Endothelial cell (in vitro differentiated cells): ENCODE measurements around the gene CSTF1. TPM values are rescaled to one million over a fixed set of nuclear protein-coding genes. Genes with fewer than 3 reads are reported as not detected.

Source experiments
- DNase-seq: peaks from one replicate; pipeline ENCODE4 v3.0.0; 2021; ENCODE audit warnings: low spot score
- H3K27ac Mint-ChIP-seq: one replicate; pipeline ENCODE4 v1.8.0; 2021; ENCODE audit warnings: mixed read lengths, inconsistent platforms; ENCODE audit not compliant: unreplicated experiment
- H3K27me3 Mint-ChIP-seq: one replicate; pipeline ENCODE4 v1.8.0; 2021; ENCODE audit warnings: mild to moderate bottlenecking, moderate library complexity, mixed read lengths, inconsistent platforms; ENCODE audit not compliant: unreplicated experiment
- H3K36me3 Mint-ChIP-seq: one replicate; pipeline ENCODE4 v1.8.0; 2021; ENCODE audit warnings: mild to moderate bottlenecking, low read depth, mixed read lengths, inconsistent platforms; ENCODE audit not compliant: unreplicated experiment
- H3K4me1 Mint-ChIP-seq: one replicate; pipeline ENCODE4 v1.8.0; 2021; ENCODE audit warnings: mild to moderate bottlenecking, mixed read lengths, inconsistent platforms; ENCODE audit not compliant: unreplicated experiment
- H3K4me3 Mint-ChIP-seq: one replicate; pipeline ENCODE4 v1.8.0; 2021; ENCODE audit warnings: mild to moderate bottlenecking, mixed read lengths, inconsistent platforms; ENCODE audit not compliant: unreplicated experiment
- H3K9me3 Mint-ChIP-seq: one replicate; pipeline ENCODE4 v1.8.0; 2021; ENCODE audit warnings: mixed read lengths, inconsistent platforms; ENCODE audit not compliant: unreplicated experiment
- total RNA-seq: library from RNA; stranded (reverse); fragmentation: NEBNext Ultra II Directional; extraction: Animal tissue kit (Norgen Biotek cat#: 25700); gene quantifications from one replicate; pipeline ENCODE4 v1.2.1, GENCODE V29; 2021; ENCODE audit not compliant: unreplicated experiment
- TF ChIP-seq, protein P1 (sequence below): fragments of 200-600 bp; sonication (generic); IDR thresholded peaks from one replicate; pipeline ENCODE4 v1.5.0; 2021; ENCODE audit warnings: antibody characterized with exemption; ENCODE audit not compliant: unreplicated experiment

Gene CSTF1
- total RNA-seq, 1 donor from 2014 or later, result 42.0 TPM

DNA sequence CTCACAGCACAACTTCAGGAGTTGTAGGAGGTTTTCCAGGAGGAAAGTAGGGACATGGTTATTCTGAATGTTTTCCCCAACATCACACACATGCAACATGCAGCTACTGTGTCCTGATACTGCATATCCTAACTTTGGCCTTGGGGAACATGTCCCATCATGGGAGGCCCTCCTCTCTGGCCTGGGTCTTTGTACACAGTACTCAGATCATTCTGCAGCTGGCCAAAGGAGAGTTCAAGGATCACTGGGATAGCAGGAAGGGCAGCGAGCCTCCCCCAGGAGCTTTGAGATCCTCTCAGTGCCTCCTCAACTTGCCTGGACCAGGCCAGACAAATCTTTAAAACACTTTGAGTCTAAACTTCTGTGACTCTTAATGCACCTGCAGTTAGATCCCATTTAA lies 32.5 kb downstream of the CSTF1 start:
- H3K9me3 Mint-ChIP-seq, result no peaks in the 10 kb centered on the region
- H3K36me3 Mint-ChIP-seq, result peaks cover 4% of the 10 kb centered on the region
- peaks cover 35% of the 10 kb centered on the region for H3K4me1 Mint-ChIP-seq
- DNase-seq, result no peak
- no peak overlapping the region for H3K4me3 Mint-ChIP-seq
- no peak overlapping the region for H3K27ac Mint-ChIP-seq
- H3K27me3 Mint-ChIP-seq, result peaks cover 3% of the 10 kb centered on the region
- TF ChIP-seq, protein P1, sequence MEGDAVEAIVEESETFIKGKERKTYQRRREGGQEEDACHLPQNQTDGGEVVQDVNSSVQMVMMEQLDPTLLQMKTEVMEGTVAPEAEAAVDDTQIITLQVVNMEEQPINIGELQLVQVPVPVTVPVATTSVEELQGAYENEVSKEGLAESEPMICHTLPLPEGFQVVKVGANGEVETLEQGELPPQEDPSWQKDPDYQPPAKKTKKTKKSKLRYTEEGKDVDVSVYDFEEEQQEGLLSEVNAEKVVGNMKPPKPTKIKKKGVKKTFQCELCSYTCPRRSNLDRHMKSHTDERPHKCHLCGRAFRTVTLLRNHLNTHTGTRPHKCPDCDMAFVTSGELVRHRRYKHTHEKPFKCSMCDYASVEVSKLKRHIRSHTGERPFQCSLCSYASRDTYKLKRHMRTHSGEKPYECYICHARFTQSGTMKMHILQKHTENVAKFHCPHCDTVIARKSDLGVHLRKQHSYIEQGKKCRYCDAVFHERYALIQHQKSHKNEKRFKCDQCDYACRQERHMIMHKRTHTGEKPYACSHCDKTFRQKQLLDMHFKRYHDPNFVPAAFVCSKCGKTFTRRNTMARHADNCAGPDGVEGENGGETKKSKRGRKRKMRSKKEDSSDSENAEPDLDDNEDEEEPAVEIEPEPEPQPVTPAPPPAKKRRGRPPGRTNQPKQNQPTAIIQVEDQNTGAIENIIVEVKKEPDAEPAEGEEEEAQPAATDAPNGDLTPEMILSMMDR, result no peak

DNA sequence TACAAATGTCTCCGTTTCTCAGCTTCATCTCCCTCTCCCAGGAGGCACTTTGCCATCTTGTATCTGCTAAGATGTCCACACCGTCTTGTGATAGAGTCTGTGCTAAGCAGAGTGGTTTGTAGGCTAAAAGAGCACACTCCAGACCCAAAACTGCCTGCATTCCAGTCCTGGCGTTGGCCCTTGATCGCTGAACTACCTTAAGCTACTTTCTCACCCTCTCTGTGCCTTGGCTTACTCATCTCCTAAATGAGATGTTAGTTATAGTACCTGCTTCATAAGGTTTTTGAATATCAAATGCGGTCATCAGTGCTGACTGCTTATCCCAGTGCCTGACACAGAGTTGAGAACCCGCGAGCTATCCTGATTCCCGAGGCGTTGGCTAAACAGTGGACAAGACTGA lies 33.6 kb downstream of the CSTF1 start:
- Mint-ChIP-seq H3K4me3 (no peak overlapping the region), H3K4me1 (peaks cover 32% of the 10 kb centered on the region), H3K9me3 (no peaks in the 10 kb centered on the region), H3K36me3 (peaks cover 4% of the 10 kb centered on the region), H3K27ac (no peak overlapping the region), H3K27me3 (peaks cover 3% of the 10 kb centered on the region)
- TF ChIP-seq, protein P1, result no peak
- no peak for DNase-seq

DNA sequence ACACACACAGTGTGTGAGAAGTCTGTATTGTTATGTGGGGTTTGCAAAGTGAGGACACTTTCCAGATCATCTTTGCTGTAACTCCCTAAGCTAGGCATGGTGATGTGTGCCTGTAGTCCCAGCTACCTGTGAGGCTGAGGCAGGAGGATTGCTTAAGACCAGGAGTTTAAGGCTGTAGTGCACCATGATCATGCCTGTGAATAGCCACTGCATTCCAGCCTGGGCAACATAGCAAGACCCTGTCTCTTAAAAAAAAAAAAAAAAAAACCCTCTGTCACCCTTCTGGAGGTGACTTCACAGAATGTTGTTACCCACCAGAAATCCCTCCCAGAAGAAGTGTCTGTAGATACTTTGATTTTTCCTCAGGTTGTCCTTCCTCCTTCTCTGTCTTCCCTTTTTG lies 34.5 kb downstream of the CSTF1 start:
- H3K9me3 Mint-ChIP-seq, result no peaks in the 10 kb centered on the region
- H3K27me3 Mint-ChIP-seq, result peaks cover 3% of the 10 kb centered on the region
- DNase-seq, result no peak
- TF ChIP-seq, protein P1, result no peak
- H3K4me3 Mint-ChIP-seq, result no peak overlapping the region
- H3K36me3 Mint-ChIP-seq, result peaks cover 4% of the 10 kb centered on the region
- H3K4me1 Mint-ChIP-seq, result peaks cover 25% of the 10 kb centered on the region
- H3K27ac Mint-ChIP-seq, result no peak overlapping the region

DNA sequence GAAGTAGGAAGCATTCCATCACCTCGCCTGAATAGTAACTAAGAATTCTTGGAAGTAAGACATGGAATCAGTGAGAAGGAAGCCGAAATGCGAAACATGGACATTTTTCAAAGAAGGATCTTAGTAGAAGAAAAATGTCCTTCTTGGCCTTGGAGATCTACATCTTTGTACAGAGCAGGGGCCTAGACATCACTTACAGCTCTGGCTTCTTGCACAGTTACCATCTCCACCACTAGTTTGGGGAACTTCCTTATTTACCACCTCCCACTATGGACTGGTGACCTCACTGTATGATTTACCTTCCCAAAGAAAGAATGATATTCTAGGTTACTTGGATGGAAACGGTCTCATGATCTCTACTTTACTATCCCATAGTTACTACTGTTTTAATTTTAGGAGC lies 35.4 kb downstream of the CSTF1 start:
- TF ChIP-seq, protein P1, result no peak
- Mint-ChIP-seq H3K9me3 (no peaks in the 10 kb centered on the region), H3K36me3 (peaks cover 4% of the 10 kb centered on the region), H3K4me1 (peaks cover 17% of the 10 kb centered on the region), H3K4me3 (no peak overlapping the region), H3K27ac (no peak overlapping the region), H3K27me3 (peaks cover 3% of the 10 kb centered on the region)
- DNase-seq, result no peak

DNA sequence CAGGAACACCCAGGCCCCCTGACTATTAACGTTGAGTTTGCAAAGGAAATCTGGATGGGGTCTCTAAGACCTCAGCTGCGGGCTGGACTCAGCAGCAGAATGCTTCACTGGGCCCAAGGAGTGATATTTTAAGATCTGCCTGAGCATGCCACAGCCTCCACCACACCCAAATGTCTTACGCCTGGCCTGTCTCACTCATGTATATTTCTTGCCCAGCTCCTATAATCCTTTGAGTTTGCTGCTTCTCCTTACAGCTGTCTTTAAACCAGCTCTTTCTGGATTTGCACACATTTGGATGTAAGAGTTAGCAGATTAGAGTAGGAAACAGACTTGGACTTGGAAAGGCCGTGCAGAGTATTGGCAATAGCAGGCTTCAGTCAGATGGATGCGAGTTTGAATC lies 36.0 kb downstream of the CSTF1 start:
- Mint-ChIP-seq H3K27ac (no peak overlapping the region), H3K4me3 (no peak overlapping the region), H3K27me3 (peaks cover 5% of the 10 kb centered on the region), H3K9me3 (no peaks in the 10 kb centered on the region), H3K4me1 (peaks cover 16% of the 10 kb centered on the region), H3K36me3 (peaks cover 4% of the 10 kb centered on the region)
- TF ChIP-seq, protein P1, result no peak
- DNase-seq, result no peak
